ENCODE results near the gene VANGL1.

VANGL1 gene

GRCh38 chr1:115596080-115596780 lies 45.5 kb upstream of the VANGL1 start:
- Histone ChIP-seq H3K4me1 (no peaks in the 10 kb centered on the region), H3K4me3 (ENCODE audit: low read depth, low read length) (no peak overlapping the region), H3K27me3 (no peaks in the 10 kb centered on the region), H3K36me3 (no peaks in the 10 kb centered on the region), H3K9me3 (no peaks in the 10 kb centered on the region)
- TF ChIP-seq CTCF (IDR thresholded peaks at IDR 0.05; ENCODE audit: low read depth, low read length) = no peak
- no peak for DNase-seq

DNA sequence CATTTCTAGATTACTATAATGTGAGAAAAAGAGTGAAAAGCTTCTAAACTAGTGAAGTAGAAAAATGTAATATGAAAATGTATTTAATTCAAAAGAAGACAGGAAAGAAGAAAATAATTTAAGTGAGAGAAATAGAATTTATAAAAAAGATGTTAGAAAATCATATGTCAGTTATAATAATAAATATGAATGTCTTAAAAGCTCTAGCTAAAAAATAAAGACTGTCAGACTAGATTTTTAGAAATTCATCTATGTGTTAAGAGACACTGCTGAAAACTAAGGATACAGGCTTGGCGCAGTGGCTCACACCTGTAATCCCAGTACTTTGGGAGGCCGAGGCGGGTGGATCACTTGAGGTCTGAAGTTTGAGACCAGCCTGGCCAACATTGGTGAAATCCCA lies 37.3 kb upstream of the VANGL1 start:
- H3K4me3 ChIP-seq (ENCODE audit: low read depth, low read length) = no peak overlapping the region
- H3K27me3 ChIP-seq = no peaks in the 10 kb centered on the region
- no peaks in the 10 kb centered on the region for H3K36me3 ChIP-seq
- H3K9me3 ChIP-seq = no peaks in the 10 kb centered on the region
- DNase-seq = no peak
- no peaks in the 10 kb centered on the region for H3K4me1 ChIP-seq
- no peak for TF ChIP-seq CTCF (IDR thresholded peaks at IDR 0.05; ENCODE audit: low read depth, low read length)

DNA sequence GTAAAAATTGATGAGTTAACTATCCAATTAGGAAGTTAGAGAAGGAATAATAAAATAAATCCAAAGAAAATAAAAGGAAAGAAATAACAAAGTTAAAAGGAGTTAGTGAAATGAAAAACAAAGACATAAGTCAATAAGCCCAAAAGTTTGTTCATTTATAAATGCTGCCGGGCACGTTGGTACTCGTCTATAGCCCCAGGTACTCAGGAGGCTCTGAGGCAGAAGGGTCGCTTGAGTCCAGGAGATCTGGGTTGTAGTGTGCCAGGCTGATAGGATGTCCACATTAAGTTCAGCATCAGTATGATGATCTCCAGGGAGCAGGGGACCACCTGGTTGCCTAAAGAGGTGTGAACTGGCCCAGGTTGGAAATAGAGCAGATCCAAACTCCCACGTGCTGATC lies 35.5 kb upstream of the VANGL1 start:
- Histone ChIP-seq H3K27me3 (no peaks in the 10 kb centered on the region; the same call in 1 of the 2 replicates), H3K9me3 (no peaks in the 10 kb centered on the region), H3K4me1 (no peaks in the 10 kb centered on the region), H3K4me3 (ENCODE audit: low read depth, low read length) (no peak overlapping the region), H3K36me3 (no peaks in the 10 kb centered on the region)
- TF ChIP-seq CTCF (IDR thresholded peaks at IDR 0.05; ENCODE audit: low read depth, low read length) = no peak
- no peak for DNase-seq

DNA sequence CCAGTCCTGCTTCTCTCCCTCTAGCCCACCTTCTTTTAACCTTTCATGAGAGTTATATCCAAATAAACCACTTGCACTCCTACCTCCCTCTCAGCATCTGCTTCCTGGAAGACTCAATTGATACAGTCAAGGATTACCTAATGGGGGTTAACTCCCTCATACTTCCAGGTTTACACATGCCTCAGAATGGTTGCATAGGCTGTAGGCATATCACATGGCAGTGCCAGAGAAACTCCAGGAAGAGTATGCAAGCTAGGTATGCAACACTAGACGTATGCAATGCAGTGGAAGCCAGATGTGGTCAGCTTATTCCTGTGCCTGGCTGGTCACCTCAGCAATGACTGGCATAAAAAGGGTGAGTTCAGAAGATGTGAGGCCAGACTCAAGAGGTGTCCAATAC lies 32.7 kb upstream of the VANGL1 start:
- H3K27me3 ChIP-seq = peaks cover 6% of the 10 kb centered on the region; the same call in 1 of the 2 replicates
- H3K9me3 ChIP-seq = no peaks in the 10 kb centered on the region
- no peaks in the 10 kb centered on the region for H3K4me1 ChIP-seq
- H3K4me3 ChIP-seq (ENCODE audit: low read depth, low read length) = no peak overlapping the region
- TF ChIP-seq CTCF (IDR thresholded peaks at IDR 0.05; ENCODE audit: low read depth, low read length) = no peak
- no peaks in the 10 kb centered on the region for H3K36me3 ChIP-seq
- no peak for DNase-seq

DNA sequence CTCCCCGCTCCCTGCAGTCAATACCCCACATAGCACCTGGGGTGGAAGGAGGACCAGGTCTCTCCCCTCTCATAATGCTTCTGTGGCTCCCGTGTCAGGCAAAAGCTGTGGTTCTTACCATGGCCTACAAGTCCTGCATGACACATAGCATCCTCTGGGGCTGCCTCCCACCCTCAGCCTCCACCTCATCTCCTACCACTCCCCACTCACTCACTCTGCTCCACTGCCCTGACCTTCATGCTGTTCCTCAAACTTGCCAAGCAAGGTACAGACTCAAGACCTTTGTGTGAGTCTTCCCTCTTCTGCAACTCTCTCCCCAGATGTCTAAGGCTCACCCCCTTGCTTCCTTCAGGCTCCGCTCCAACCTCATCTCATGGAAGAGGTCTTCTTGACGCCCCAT lies 28.0 kb upstream of the VANGL1 start:
- no peak for DNase-seq
- Histone ChIP-seq H3K9me3 (no peaks in the 10 kb centered on the region), H3K27me3 (peaks cover 6% of the 10 kb centered on the region; the same call in 1 of the 2 replicates), H3K4me1 (no peaks in the 10 kb centered on the region), H3K4me3 (ENCODE audit: low read depth, low read length) (no peak overlapping the region), H3K36me3 (no peaks in the 10 kb centered on the region)
- TF ChIP-seq CTCF (IDR thresholded peaks at IDR 0.05; ENCODE audit: low read depth, low read length) = no peak

- Histone ChIP-seq H3K9me3 (no peaks in the 10 kb centered on the region), H3K36me3 (no peaks in the 10 kb centered on the region), H3K4me3 (ENCODE audit: low read depth, low read length) (no peak overlapping the region), H3K27me3 (no peaks in the 10 kb centered on the region), H3K4me1 (no peaks in the 10 kb centered on the region)
- DNase-seq = no peak
- no peak for TF ChIP-seq CTCF (IDR thresholded peaks at IDR 0.05; ENCODE audit: low read depth, low read length)
These were observed 21.3 kb upstream of the VANGL1 start for GRCh38 chr1:115620453-115620852.
